Type B pancreatic cell (in vitro differentiated cells): ENCODE measurements around the gene RFTN1. TPM values are rescaled to one million over a fixed set of nuclear protein-coding genes. Genes with fewer than 3 reads are reported as not detected.
"Not testable (repeated sequence)": the region's sequence is repeated elsewhere in the genome, so short reads cannot be mapped to it uniquely, and the experiment has no call there.

Experiments
- DNase-seq: peaks from one replicate; pipeline ENCODE4 v3.0.0; 2021; ENCODE audit warnings: mixed read lengths; ENCODE audit not compliant: unreplicated experiment; ENCODE audit errors: extremely low spot score
- H3K27ac Mint-ChIP-seq: 2 replicates; pipeline ENCODE4 v1.8.0; 2021; ENCODE audit warnings: mild to moderate bottlenecking, mixed read lengths
- H3K27me3 Mint-ChIP-seq: 2 replicates; pipeline ENCODE4 v1.8.0; 2021; ENCODE audit warnings: mixed read lengths
- H3K36me3 Mint-ChIP-seq: 2 replicates; pipeline ENCODE4 v1.8.0; 2021; ENCODE audit warnings: mixed read lengths
- H3K4me1 Mint-ChIP-seq: one replicate; pipeline ENCODE4 v1.8.0; 2021; ENCODE audit warnings: mixed read lengths; ENCODE audit not compliant: unreplicated experiment
- H3K4me3 Mint-ChIP-seq: 2 replicates; pipeline ENCODE4 v1.8.0; 2021; ENCODE audit warnings: mild to moderate bottlenecking, mixed read lengths
- H3K9me3 Mint-ChIP-seq: 2 replicates; pipeline ENCODE4 v1.8.0; 2021; ENCODE audit warnings: mixed read lengths
- CTCF ChIP-seq: fragments of 200-600 bp; sonication (generic); conservative IDR thresholded peaks from 2 replicates; pipeline ENCODE4 v1.5.0; 2021; ENCODE audit warnings: antibody characterized with exemption, mild to moderate bottlenecking
- total RNA-seq: library from RNA; stranded (reverse); gene quantifications from 2 replicates; pipeline ENCODE4 v1.2.1, GENCODE V29; 2021; ENCODE audit warnings: low replicate concordance

The RFTN1 gene
- total RNA-seq, 1 donor from 2014 or later = 18.3 TPM

GRCh38 chr3:16494814-16495431 is 18.6 kb downstream of the RFTN1 start:
- no peak for DNase-seq
- Mint-ChIP-seq H3K27ac (no peak overlapping the region), H3K36me3 (peaks cover 15% of the 10 kb centered on the region), H3K4me1 (peaks cover 24% of the 10 kb centered on the region), H3K4me3 (no peak overlapping the region), H3K27me3 (peaks cover 59% of the 10 kb centered on the region), H3K9me3 (peaks cover 12% of the 10 kb centered on the region)
- no peak for TF ChIP-seq CTCF

GRCh38 chr3:16494094-16494493 is 19.4 kb downstream of the RFTN1 start:
- H3K27ac Mint-ChIP-seq = no peak overlapping the region
- H3K36me3 Mint-ChIP-seq = peaks cover 16% of the 10 kb centered on the region
- DNase-seq = no peak
- H3K9me3 Mint-ChIP-seq = peaks cover 13% of the 10 kb centered on the region
- H3K27me3 Mint-ChIP-seq = peaks cover 59% of the 10 kb centered on the region
- peaks cover 27% of the 10 kb centered on the region for H3K4me1 Mint-ChIP-seq
- no peak overlapping the region for H3K4me3 Mint-ChIP-seq
- no peak for TF ChIP-seq CTCF

- Mint-ChIP-seq H3K4me3 (peak overlapping the region; percentile 8), H3K4me1 (peaks cover 18% of the 10 kb centered on the region), H3K9me3 (peaks cover 13% of the 10 kb centered on the region), H3K27ac (peak overlapping the region; percentile 60), H3K36me3 (peaks cover 26% of the 10 kb centered on the region), H3K27me3 (peaks cover 38% of the 10 kb centered on the region)
- no peak for DNase-seq
- TF ChIP-seq CTCF = no peak
Measured at GRCh38 chr3:16490062-16490619, 23.4 kb downstream of the RFTN1 start.

GRCh38 chr3:16489326-16490061 is 24.0 kb downstream of the RFTN1 start:
- Mint-ChIP-seq H3K4me3 (peak overlapping the region; percentile 8), H3K27me3 (peaks cover 36% of the 10 kb centered on the region), H3K27ac (peak overlapping the region; percentile 60), H3K9me3 (peaks cover 13% of the 10 kb centered on the region), H3K36me3 (peaks cover 28% of the 10 kb centered on the region), H3K4me1 (peaks cover 11% of the 10 kb centered on the region)
- DNase-seq = not testable (repeated sequence)

- no peak for TF ChIP-seq CTCF
- Mint-ChIP-seq H3K4me3 (no peak overlapping the region), H3K36me3 (peaks cover 28% of the 10 kb centered on the region), H3K9me3 (peaks cover 13% of the 10 kb centered on the region), H3K27me3 (peaks cover 36% of the 10 kb centered on the region), H3K4me1 (peaks cover 7% of the 10 kb centered on the region), H3K27ac (no peak overlapping the region)
- no peak for DNase-seq
Measured at GRCh38 chr3:16488637-16489036, 24.9 kb downstream of the RFTN1 start.
